Urinary bladder (tissue), 4 donors: ENCODE measurements around the gene JSRP1. TPM values are rescaled to one million over a fixed set of nuclear protein-coding genes. Genes with fewer than 3 reads are reported as not detected.

Experiments used
- DNase-seq: peaks from one replicate; pipeline ENCODE4 v3.0.0-alpha.2; 2015; ENCODE audit errors: extremely low spot score
- H3K27ac ChIP-seq: one replicate; pipeline ENCODE4 v1.5.1; 2013; ENCODE audit warnings: low read depth, mild to moderate bottlenecking, moderate library complexity
- H3K36me3 ChIP-seq: one replicate; pipeline ENCODE4 v1.6.1; 2013; ENCODE audit warnings: mild to moderate bottlenecking, moderate library complexity; ENCODE audit not compliant: insufficient read depth
- H3K4me1 ChIP-seq: one replicate; pipeline ENCODE4 v1.6.1; 2013; ENCODE audit warnings: mild to moderate bottlenecking, moderate library complexity; ENCODE audit not compliant: insufficient read depth
- H3K4me3 ChIP-seq: one replicate; pipeline ENCODE4 v1.5.1; 2013; ENCODE audit warnings: low read depth, low read length
- WGBS: extraction: QIAGEN DNeasy Blood & Tissue Kit; methylation state at CpG from one replicate; pipeline ENCODE4 v1.1.7; 2013; 5-methylcytosine and 5-hydroxymethylcytosine counted together
- polyA plus RNA-seq: library from polyadenylated mRNA; stranded (reverse); fragments of 200-250 nt; gene quantifications from one replicate; pipeline ENCODE4 v1.2.3, GENCODE V29; 2013
- total RNA-seq: library from RNA; depleted of rRNA; stranded (reverse); fragments of >200 nt; gene quantifications from one replicate; pipeline ENCODE4 v1.2.3, GENCODE V29; 2014
- donor health status: healthy with polysubstance abuse.
- donor health status: healthy.

JSRP1 gene
- total and polyA plus RNA-seq, 2 donors: 1.3 to 1.6 TPM

DNA sequence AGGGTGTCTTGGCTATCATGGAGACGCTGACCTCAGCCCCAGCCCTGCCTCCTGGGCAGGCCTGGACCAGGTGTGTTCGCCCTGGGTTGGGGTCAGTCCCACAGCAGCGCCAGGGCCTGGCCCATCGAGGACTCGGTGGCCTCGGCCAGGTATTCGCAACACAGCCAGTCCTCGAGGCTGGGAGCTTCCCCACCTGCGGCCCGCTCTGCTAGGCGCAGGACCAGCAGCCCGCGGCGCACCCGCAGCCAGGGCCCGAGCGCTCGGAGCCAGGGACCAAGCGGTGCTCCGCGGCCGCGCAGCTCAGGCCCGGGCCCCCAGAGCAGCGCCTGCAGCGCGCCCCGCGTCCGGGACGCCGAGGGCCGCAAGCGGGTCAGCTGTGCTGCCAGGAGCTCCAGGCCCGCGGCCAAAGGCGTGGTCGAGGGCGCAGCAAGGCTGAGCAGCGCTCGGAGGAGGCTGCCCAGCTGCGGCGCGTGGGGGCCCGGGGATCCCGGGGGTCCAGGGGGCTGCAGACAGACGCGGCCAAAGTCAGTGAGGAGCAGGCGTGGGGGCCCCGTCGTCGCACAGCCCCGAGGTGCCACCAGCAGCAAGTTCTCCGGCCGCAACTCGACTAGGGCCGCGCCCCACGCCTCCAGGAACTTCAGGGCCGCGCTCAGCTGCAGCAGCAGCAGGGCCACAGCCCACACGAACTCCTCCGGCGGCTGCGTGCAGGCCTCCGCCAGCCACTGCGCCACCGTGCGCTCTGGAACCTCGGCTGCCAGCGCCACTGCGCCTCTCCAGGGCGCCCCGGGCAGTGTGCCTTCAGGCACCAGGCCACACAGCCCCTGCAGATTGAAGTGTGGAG, 19.6 kb upstream of the JSRP1 start:
- H3K36me3 ChIP-seq: no peaks in the 10 kb centered on the region
- H3K4me1 ChIP-seq: no peaks in the 10 kb centered on the region
- no peak overlapping the region for H3K4me3 ChIP-seq
- DNase-seq: no peak
- H3K27ac ChIP-seq: no peak overlapping the region
- WGBS: 62% methylated on average over 74 of the region's 74 CpGs

DNA sequence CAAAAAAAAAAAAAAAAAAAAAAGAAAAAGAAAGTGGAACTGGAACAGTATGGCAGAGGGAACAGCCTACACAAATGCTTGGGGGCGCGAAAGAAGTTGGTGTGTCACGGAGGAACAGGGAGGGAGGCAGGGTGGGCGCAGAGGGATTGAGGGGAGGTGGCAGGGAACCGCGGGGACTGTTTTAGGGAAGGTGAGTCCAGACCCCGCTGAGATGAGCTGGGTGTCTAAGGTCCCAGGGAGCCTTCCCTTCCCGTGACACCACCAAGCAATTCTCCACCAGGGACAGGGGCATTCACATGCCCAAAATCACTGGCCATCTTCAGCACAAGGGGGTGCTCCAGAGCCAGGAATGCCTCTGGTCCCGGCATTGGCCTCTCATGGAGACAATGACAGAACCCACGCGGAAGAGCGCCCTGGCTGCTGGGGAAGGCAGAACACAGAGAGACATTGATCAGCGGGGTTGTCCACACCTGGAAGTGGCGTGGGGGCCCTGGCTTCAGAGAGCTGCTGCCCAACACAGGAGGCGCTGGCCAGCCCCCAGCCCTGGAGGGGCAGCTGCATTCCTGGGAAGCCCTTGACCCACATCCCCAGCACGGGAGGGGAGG, 18.8 kb upstream of the JSRP1 start:
- DNase-seq: no peak
- Histone ChIP-seq H3K36me3 (no peaks in the 10 kb centered on the region), H3K4me3 (no peak overlapping the region), H3K27ac (no peak overlapping the region), H3K4me1 (no peaks in the 10 kb centered on the region)
- 55% methylated on average over 16 of the region's 16 CpGs for WGBS

DNA sequence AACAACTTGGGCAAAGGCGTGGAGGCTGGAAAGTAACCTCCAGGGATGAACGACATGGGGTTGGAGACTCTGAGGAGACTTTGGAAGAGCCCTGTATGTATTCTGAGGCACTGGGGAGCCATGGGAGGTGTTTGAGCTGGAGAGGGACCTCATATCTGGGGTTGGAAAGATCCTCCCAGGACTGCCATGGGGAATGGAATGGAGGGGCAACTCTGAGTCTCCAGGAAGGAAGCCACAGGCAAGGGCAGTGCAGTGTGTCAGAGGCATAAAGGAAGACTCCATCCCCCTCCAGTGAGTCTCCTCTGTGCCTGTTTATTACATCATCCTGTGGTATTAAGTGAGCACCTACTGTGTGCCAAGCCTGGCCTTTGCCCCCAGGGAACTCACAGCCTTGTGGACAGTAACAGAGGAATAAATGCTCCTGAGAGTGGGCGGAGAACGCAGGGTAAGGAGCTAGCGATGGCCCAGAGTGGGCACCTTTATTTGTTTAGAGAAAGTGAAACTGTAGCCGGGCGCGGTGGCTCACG, 18.0 kb upstream of the JSRP1 start:
- no peak for DNase-seq
- no peaks in the 10 kb centered on the region for H3K4me1 ChIP-seq
- WGBS: 88% methylated on average over 9 of the region's 9 CpGs
- H3K4me3 ChIP-seq: no peak overlapping the region
- no peaks in the 10 kb centered on the region for H3K36me3 ChIP-seq
- H3K27ac ChIP-seq: no peak overlapping the region

DNA sequence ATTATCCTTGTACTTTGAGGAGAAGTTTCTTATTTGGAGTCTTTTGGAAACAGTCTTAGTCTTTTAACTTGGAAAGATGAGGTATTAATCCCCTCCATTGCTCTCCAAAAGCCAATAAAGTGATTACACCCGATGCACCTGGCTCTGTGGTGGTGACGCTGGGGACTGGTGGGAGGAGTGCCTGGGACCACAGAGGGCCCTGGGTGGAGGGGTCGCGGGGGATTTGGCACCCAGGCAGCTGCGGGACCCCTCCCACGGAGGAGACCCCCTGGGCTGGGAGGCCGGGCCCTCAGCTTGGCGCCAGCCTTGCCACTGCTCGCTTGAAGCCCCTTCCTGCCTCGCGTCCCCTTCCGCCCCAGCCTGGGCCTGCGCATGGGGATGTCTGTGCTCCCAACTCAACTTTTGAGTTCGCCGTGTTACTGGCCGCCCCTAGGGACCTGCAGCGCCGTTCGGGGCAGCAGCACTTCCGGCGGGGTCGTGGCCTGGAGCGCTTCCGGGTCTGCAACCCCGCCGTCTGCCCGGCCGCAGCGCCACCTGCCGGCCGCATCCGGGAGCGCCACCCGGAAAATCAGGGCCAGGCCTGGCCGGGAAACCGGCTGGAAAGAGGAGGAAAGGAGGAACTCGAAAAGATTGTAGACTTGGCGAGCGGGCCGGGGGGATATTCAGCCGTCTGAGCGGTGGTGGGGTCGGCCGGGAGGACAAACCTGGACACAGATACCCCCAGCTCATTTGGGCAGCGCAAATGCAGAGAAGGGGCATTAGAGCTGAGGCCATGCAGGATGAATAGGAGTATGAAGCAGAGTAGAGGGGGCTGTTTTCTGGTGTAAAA, 17.4 kb upstream of the JSRP1 start:
- no peak for DNase-seq
- Histone ChIP-seq H3K4me1 (no peaks in the 10 kb centered on the region), H3K27ac (peak overlapping the region; percentile 42), H3K4me3 (no peak overlapping the region), H3K36me3 (no peaks in the 10 kb centered on the region)
- 13% methylated on average over 45 of the region's 45 CpGs for WGBS

DNA sequence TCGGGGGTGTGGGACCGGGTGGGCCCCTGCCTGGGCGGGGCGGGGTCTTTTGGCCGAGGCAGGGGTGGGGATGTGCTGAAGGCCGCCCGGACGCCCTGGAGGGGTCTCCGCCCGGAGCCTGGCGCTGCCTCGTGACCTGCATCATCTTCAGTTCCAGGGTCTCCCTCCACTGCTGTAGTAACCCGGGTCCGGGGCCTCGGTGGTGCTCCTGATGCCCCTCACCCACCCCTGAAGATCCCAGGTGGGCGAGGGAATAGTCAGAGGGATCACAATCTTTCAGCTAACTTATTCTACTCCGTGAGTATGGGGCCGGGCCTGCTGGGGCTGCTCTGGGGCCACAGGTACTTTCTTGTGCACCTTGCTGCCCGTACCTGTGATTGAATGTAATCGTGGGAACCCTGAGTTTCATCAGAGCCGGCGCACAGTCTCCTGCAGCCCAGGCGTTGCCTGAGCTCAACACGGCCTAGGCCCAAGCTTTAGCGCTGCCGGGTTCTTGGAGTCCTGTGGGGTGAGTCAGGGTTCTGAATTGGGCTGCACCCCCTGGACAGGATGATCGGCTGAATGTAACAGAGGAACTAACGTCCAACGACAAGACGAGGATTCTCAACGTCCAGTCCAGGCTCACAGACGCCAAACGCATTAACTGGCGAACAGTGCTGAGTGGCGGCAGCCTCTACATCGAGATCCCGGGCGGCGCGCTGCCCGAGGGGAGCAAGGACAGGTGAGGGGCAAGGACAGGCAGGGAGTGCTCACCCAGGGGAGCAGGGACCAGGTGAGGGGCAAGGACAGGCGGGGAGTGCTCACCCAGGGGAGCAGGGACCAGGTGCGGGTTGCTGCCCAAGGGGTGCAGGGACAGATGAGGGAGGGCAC, 15.3 kb upstream of the JSRP1 start:
- WGBS: 27% methylated on average over 43 of the region's 43 CpGs
- Histone ChIP-seq H3K4me1 (no peaks in the 10 kb centered on the region), H3K27ac (peak overlapping the region; percentile 92), H3K4me3 (peak overlapping the region; percentile 97), H3K36me3 (no peaks in the 10 kb centered on the region)
- no peak for DNase-seq

DNA sequence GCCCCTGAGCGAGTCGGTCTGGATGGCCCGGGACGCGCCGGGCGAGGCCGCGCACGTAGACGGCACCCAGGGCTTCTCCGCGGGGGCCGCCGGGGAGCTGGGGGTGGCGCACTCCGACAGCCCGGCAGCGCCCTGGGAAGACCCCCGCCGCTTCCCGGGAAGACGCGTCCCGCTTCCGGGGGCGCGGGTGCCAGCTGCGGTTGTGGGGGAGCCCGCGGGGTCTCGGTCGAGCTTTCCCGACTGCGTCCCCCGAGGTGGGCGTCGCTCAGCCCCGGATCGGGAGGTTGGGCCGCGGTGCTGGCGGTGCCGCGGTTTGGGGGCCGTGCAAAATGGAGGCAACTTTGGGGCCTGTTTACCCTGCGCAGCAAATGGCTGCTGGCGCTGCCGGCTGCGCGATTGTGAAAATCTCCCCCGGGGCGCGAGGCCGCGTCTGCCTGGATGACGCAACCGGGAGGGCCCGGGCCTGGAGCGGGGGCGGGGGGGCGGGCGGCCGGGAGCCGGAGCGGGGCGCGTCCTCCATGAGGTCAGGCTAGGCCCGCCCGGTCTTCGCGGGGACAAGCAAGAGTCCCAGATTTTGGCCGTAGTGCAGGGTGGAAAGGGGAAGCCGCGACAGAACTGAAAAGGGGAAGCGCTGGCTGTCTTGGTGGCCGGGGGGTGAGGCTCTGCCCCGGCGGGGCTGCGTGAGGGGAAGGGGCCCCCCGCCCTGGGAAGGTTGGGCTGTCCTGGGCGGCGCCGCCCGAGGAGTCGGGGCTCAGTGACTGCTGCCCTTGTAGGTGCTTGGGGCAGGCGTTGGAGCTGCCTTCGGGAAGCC, 14.4 kb upstream of the JSRP1 start:
- Histone ChIP-seq H3K4me3 (peak overlapping the region; percentile 97), H3K27ac (peak overlapping the region; percentile 100), H3K36me3 (no peaks in the 10 kb centered on the region), H3K4me1 (no peaks in the 10 kb centered on the region)
- DNase-seq: no peak
- WGBS: under 1% methylated on average over 88 of the region's 88 CpGs

DNA sequence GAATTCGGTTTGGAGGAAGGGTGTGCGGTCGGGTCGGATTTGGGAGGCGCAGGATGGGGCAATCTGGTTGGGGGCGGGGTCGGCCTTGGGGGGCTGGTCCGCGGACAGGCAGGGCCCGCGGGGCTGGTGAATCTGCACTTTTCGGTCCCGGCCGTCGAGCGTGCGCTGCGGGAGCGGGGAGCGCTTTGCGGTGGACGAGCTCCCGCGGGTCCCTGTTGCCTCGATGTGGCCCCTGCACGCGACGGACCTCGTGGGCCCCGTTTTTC, 13.9 kb upstream of the JSRP1 start:
- Histone ChIP-seq H3K27ac (peak overlapping the region; percentile 100), H3K36me3 (no peaks in the 10 kb centered on the region), H3K4me3 (peak overlapping the region; percentile 97), H3K4me1 (no peaks in the 10 kb centered on the region)
- no peak for DNase-seq
- WGBS: under 1% methylated on average over 30 of the region's 30 CpGs

DNA sequence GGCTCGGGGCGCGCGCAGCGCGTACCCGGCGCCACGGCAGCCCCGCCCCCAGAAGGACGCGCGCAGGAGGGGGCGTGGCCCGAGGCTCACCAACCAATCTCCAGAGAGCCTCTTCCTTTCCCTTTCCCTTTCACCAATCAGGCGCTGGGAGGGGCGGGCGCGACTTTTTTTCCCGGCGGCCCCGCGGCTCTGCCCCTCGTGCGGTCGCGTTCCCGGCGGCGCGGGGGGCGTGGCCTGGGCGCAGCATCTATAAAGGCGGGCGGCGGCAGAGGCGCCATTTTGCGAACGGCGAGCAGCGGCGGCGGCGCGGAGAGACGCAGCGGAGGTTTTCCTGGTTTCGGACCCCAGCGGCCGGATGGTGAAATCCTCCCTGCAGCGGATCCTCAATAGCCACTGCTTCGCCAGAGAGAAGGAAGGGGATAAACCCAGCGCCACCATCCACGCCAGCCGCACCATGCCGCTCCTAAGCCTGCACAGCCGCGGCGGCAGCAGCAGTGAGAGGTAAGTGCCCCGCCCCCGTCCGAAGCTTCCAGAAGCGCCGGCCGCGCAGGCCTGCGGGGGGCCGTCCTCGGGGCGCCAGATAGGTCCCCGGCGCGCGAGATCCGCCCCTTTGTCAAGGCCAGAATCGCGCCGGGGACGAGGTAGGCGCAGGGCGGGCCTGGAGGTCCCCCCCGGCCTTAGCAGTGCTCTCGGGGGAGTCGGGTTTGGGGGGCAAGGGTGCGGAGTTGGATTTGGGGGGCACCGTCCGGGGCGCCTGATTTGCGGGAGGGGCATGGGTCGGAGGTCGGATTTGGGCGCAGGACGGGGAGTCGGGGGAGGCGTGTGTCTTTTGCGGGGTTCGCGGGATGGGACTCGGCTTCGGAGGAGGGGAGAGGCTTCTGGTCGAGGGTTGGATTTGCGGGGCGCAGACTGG, 13.3 kb upstream of the JSRP1 start:
- Histone ChIP-seq H3K36me3 (no peaks in the 10 kb centered on the region), H3K27ac (peak overlapping the region; percentile 100), H3K4me1 (no peaks in the 10 kb centered on the region), H3K4me3 (peak overlapping the region; percentile 97)
- peak; percentile 90 for DNase-seq
- WGBS: under 1% methylated on average over 103 of the region's 103 CpGs

DNA sequence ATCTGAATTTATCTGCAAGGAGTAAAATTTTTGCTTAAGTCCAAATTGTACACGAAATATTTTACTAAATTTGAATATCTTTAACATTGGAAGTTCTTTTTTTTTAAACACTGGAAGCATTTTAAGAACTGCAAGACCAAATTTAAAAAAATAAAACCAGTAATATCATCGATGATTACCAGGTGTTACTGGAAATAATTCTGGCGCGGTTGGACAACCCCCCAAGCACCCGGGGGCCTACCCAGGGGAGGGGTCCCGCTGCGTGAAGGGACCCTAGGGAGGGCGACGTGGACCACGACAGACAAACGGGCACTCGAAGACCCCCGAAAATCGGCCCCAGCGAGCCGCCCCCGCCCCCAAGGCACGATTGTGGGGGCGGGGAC, 12.6 kb upstream of the JSRP1 start:
- Histone ChIP-seq H3K4me1 (no peaks in the 10 kb centered on the region), H3K36me3 (no peaks in the 10 kb centered on the region), H3K4me3 (peak overlapping the region; percentile 97), H3K27ac (no peak overlapping the region)
- WGBS: 2% methylated on average over 19 of the region's 19 CpGs
- no peak for DNase-seq

DNA sequence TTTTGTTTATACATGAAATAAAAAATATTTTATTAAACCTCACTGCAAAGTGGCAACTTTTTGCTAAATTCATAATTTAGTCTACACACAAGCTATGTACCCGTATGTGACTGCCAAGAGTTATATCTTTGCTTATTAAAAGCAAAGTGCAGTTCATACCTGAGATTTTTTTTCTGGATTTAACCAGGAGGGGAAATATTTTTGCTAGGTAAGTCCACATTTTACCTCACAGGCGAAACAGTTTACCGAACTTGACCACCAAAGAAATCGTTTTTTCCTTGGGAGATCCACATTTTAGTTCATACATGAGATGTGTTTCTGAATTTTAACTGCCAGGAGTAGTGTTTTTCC, 12.2 kb upstream of the JSRP1 start:
- WGBS: 84% methylated on average over 4 of the region's 4 CpGs
- Histone ChIP-seq H3K36me3 (no peaks in the 10 kb centered on the region), H3K4me1 (no peaks in the 10 kb centered on the region), H3K4me3 (no peak overlapping the region), H3K27ac (no peak overlapping the region)
- DNase-seq: no peak

DNA sequence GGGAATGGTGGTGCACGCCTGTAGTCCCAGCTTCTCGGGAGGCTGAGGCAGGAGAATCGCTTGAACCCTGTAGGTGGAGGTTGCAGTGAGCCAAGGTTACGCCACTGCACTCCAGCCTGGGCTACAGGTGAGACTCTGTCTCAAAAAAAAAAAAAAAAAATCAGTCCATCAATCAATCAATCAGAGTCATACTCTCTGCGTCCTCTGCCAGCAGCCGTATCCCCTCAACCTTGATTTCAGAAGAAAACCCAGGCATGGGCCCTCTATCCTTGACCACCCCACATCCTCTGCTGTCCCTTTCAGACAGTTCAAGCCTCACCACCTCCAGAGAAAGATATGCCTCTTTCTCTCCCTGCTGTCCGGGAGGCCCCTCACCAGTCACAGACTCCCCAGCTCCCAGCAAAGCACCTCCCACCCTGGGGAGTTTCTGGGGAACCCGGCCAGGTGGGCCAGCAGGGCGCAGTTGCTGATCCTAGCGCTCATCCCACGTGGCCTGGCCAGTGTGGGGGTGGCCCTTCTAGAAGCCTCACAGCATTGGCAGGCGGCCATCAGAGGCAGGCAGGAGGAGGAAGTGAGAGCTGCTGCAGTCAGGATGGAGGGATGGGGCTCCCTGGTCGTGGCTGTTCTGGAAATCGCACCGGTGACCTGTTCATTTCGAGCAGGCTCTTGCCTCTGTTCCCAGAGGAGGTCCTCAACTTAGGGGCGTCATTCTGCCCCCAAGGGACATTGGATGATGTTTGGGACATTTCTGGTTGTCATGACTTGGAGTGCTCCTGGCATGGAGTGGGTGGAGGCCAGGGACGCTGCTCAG, 10.2 kb upstream of the JSRP1 start:
- 50% methylated on average over 18 of the region's 18 CpGs for WGBS
- Histone ChIP-seq H3K36me3 (no peaks in the 10 kb centered on the region), H3K4me1 (no peaks in the 10 kb centered on the region), H3K27ac (no peak overlapping the region), H3K4me3 (no peak overlapping the region)
- no peak for DNase-seq
